Lower lobe of right lung (tissue), 2 donors: ENCODE results near the gene CPPED1. TPM values are rescaled to one million over a fixed set of nuclear protein-coding genes. Genes with fewer than 3 reads are reported as not detected.

Source experiments
- ATAC-seq, 2 donors: fragments of 200-7000 bp; cut with Tn5 transposase; one replicate each; pipeline ENCODE4 v1.9.1; 2020 to 2022; ENCODE audit warnings: mild to moderate bottlenecking in 2 of 2, moderate library complexity in 2 of 2
- DNase-seq: peaks from one replicate; pipeline ENCODE4 v3.0.0-alpha.2; 2020
- H3K27ac ChIP-seq: fragments of 200-600 bp; one replicate; pipeline ENCODE4 v1.8.0; 2022
- H3K27me3 ChIP-seq: fragments of 200-600 bp; one replicate; pipeline ENCODE4 v1.8.0; 2022; ENCODE audit warnings: low read depth
- H3K36me3 ChIP-seq: fragments of 200-600 bp; one replicate; pipeline ENCODE4 v1.8.0; 2022; ENCODE audit warnings: mild to moderate bottlenecking
- H3K4me1 ChIP-seq: fragments of 200-600 bp; one replicate; pipeline ENCODE4 v1.8.0; 2022
- H3K4me3 ChIP-seq: fragments of 200-600 bp; one replicate; pipeline ENCODE4 v1.8.0; 2022; ENCODE audit warnings: mild to moderate bottlenecking
- H3K9me3 ChIP-seq: fragments of 200-600 bp; one replicate; pipeline ENCODE4 v1.8.0; 2022
- CTCF ChIP-seq: fragments of 200-600 bp; IDR thresholded peaks from one replicate; pipeline ENCODE4 v1.8.0; 2022; ENCODE audit warnings: antibody characterized with exemption, mild to moderate bottlenecking
- intact Hi-C: fragments of 100-400 bp; cut with DNase I; formaldehyde crosslinking; loops from one replicate; pipeline ENCODE4 v1.11.0; 2022
- total RNA-seq: library from RNA; stranded (reverse); fragmentation: NEBNext Ultra II Directional; extraction: Animal tissue kit (Norgen Biotek cat#: 25700); gene quantifications from one replicate; pipeline ENCODE4 v1.2.1, GENCODE V29; 2021
- donor health status: DM: no; HTN: yes; CAD: no; lungs with severe emphysema.

CPPED1 gene
- total RNA-seq, 1 donor from 2014 or later, result 33.0 TPM

GRCh38 chr16:12699161-12699560 lies 104.5 kb downstream of the CPPED1 start:
- no peaks in the 10 kb centered on the region for H3K27me3 ChIP-seq
- no peaks in the 10 kb centered on the region for H3K9me3 ChIP-seq
- no peak overlapping the region for H3K27ac ChIP-seq
- intact Hi-C loops, result no loop called here
- no peak for DNase-seq
- no peaks in the 10 kb centered on the region for H3K4me1 ChIP-seq
- peaks cover 13% of the 10 kb centered on the region for H3K36me3 ChIP-seq
- no peak for ATAC-seq
- no peak overlapping the region for H3K4me3 ChIP-seq
- no peak for TF ChIP-seq CTCF

- H3K27me3 ChIP-seq, result no peaks in the 10 kb centered on the region
- H3K9me3 ChIP-seq, result no peaks in the 10 kb centered on the region
- DNase-seq, result no peak
- no peak for TF ChIP-seq CTCF
- H3K4me3 ChIP-seq, result no peak overlapping the region
- no peaks in the 10 kb centered on the region for H3K4me1 ChIP-seq
- H3K36me3 ChIP-seq, result peaks cover 10% of the 10 kb centered on the region
- no peak for ATAC-seq
- H3K27ac ChIP-seq, result no peak overlapping the region
- intact Hi-C loops, result no loop called here
Measured at GRCh38 chr16:12697437-12697836, 106.2 kb downstream of the CPPED1 start.

- H3K4me3 ChIP-seq, result no peak overlapping the region
- no peaks in the 10 kb centered on the region for H3K27me3 ChIP-seq
- ATAC-seq, result no peak
- intact Hi-C loops, result no loop called here
- no peaks in the 10 kb centered on the region for H3K9me3 ChIP-seq
- no peaks in the 10 kb centered on the region for H3K4me1 ChIP-seq
- no peak for DNase-seq
- H3K36me3 ChIP-seq, result peaks cover 8% of the 10 kb centered on the region
- no peak for TF ChIP-seq CTCF
- no peak overlapping the region for H3K27ac ChIP-seq
Measured at GRCh38 chr16:12695454-12695853, 108.2 kb downstream of the CPPED1 start.

- no peak for TF ChIP-seq CTCF
- Histone ChIP-seq H3K36me3 (no peaks in the 10 kb centered on the region), H3K4me3 (no peak overlapping the region), H3K27me3 (no peaks in the 10 kb centered on the region), H3K9me3 (no peaks in the 10 kb centered on the region), H3K4me1 (no peaks in the 10 kb centered on the region), H3K27ac (no peak overlapping the region)
- intact Hi-C loops, result no loop called here
- no peak for DNase-seq
- ATAC-seq, result no peak
Measured at GRCh38 chr16:12690024-12690423, 113.7 kb downstream of the CPPED1 start.

GRCh38 chr16:12688951-12689850 lies 114.5 kb downstream of the CPPED1 start:
- Histone ChIP-seq H3K4me1 (no peaks in the 10 kb centered on the region), H3K36me3 (no peaks in the 10 kb centered on the region), H3K27ac (no peak overlapping the region), H3K4me3 (no peak overlapping the region), H3K27me3 (no peaks in the 10 kb centered on the region), H3K9me3 (no peaks in the 10 kb centered on the region)
- no peak for TF ChIP-seq CTCF
- ATAC-seq (no peak), DNase-seq (no peak)
- intact Hi-C loops, result no loop called here
